WERI-Rb-1 (cell line): ENCODE measurements around the gene NNT.

Experiments
- DNase-seq: peaks from one replicate; pipeline ENCODE4 v3.0.0-alpha.2; 2020
- H3K27ac ChIP-seq: fragments of 250-450 bp; sonication (Bioruptor Pico); 2 replicates; pipeline ENCODE4 v1.5.1; 2020; ENCODE audit warnings: mild to moderate bottlenecking, moderate library complexity
- H3K27me3 ChIP-seq: fragments of 250-450 bp; sonication (Bioruptor Pico); 2 replicates; pipeline ENCODE4 v1.5.1; 2021; ENCODE audit warnings: mild to moderate bottlenecking, low read depth, moderate library complexity; ENCODE audit not compliant: insufficient read depth, severe bottlenecking
- H3K36me3 ChIP-seq: fragments of 250-450 bp; sonication (Bioruptor Pico); 2 replicates; pipeline ENCODE4 v1.5.1; 2020; ENCODE audit warnings: mild to moderate bottlenecking, moderate library complexity
- H3K4me3 ChIP-seq: 2 replicates; pipeline ENCODE4 v1.5.1; 2011; ENCODE audit warnings: low read depth, mild to moderate bottlenecking, control low read depth, low read length
- H3K9me3 ChIP-seq: fragments of 250-450 bp; sonication (Bioruptor Pico); 2 replicates; pipeline ENCODE4 v1.5.1; 2021; ENCODE audit warnings: mild to moderate bottlenecking, moderate library complexity; ENCODE audit not compliant: severe bottlenecking
- CTCF ChIP-seq: IDR thresholded peaks from 2 replicates; pipeline ENCODE4 v1.5.1; 2011; ENCODE audit warnings: low read depth, mild to moderate bottlenecking, control low read depth, inconsistent platforms, low read length

Gene NNT

GRCh38 chr5:43560128-43560527 is 42.9 kb upstream of the NNT start:
- Histone ChIP-seq H3K27ac (no peak overlapping the region), H3K9me3 (no peaks in the 10 kb centered on the region), H3K36me3 (peaks cover 8% of the 10 kb centered on the region), H3K4me3 (no peak overlapping the region), H3K27me3 (no peaks in the 10 kb centered on the region)
- DNase-seq: no peak
- TF ChIP-seq CTCF: no peak

GRCh38 chr5:43561356-43561755 is 41.6 kb upstream of the NNT start:
- DNase-seq: no peak
- H3K27me3 ChIP-seq: no peaks in the 10 kb centered on the region
- no peak overlapping the region for H3K27ac ChIP-seq
- H3K36me3 ChIP-seq: peaks cover 1% of the 10 kb centered on the region; the same call in 1 of the 2 replicates
- no peak overlapping the region for H3K4me3 ChIP-seq
- TF ChIP-seq CTCF: no peak
- no peaks in the 10 kb centered on the region for H3K9me3 ChIP-seq

- no peak overlapping the region for H3K27ac ChIP-seq
- TF ChIP-seq CTCF: no peak
- H3K36me3 ChIP-seq: no peaks in the 10 kb centered on the region
- no peak for DNase-seq
- no peaks in the 10 kb centered on the region for H3K9me3 ChIP-seq
- H3K4me3 ChIP-seq: no peak overlapping the region
- H3K27me3 ChIP-seq: no peaks in the 10 kb centered on the region
Measured at GRCh38 chr5:43563321-43563720, 39.7 kb upstream of the NNT start.

- no peak for DNase-seq
- TF ChIP-seq CTCF: no peak
- Histone ChIP-seq H3K9me3 (no peaks in the 10 kb centered on the region), H3K27ac (no peak overlapping the region), H3K36me3 (no peaks in the 10 kb centered on the region), H3K27me3 (no peaks in the 10 kb centered on the region), H3K4me3 (no peak overlapping the region)
Measured at GRCh38 chr5:43564289-43564850, 38.6 kb upstream of the NNT start.

- TF ChIP-seq CTCF: no peak
- H3K36me3 ChIP-seq: no peaks in the 10 kb centered on the region
- H3K9me3 ChIP-seq: no peaks in the 10 kb centered on the region
- no peak for DNase-seq
- no peaks in the 10 kb centered on the region for H3K27me3 ChIP-seq
- no peak overlapping the region for H3K4me3 ChIP-seq
- H3K27ac ChIP-seq: no peak overlapping the region
Measured at GRCh38 chr5:43565043-43565442, 37.9 kb upstream of the NNT start.

- no peak for DNase-seq
- no peak for TF ChIP-seq CTCF
Measured at GRCh38 chr5:43567967-43568366, 35.0 kb upstream of the NNT start.

More at GRCh38 chr5:43567967-43568366, 35.0 kb upstream of the NNT start:
- Histone ChIP-seq H3K36me3 (no peaks in the 10 kb centered on the region), H3K27me3 (no peaks in the 10 kb centered on the region), H3K4me3 (no peak overlapping the region), H3K27ac (no peak overlapping the region), H3K9me3 (no peaks in the 10 kb centered on the region)
